GM18519 (cell line): ENCODE data around the gene NPAS3.

Experiments
- ATAC-seq: cut with Tn5 transposase; IDR thresholded peaks from one replicate; pipeline ENCODE4 v1.9.1; 2021; ENCODE audit warnings: mild to moderate bottlenecking, moderate library complexity; ENCODE audit not compliant: unreplicated experiment, low FRiP score

The NPAS3 gene

DNA sequence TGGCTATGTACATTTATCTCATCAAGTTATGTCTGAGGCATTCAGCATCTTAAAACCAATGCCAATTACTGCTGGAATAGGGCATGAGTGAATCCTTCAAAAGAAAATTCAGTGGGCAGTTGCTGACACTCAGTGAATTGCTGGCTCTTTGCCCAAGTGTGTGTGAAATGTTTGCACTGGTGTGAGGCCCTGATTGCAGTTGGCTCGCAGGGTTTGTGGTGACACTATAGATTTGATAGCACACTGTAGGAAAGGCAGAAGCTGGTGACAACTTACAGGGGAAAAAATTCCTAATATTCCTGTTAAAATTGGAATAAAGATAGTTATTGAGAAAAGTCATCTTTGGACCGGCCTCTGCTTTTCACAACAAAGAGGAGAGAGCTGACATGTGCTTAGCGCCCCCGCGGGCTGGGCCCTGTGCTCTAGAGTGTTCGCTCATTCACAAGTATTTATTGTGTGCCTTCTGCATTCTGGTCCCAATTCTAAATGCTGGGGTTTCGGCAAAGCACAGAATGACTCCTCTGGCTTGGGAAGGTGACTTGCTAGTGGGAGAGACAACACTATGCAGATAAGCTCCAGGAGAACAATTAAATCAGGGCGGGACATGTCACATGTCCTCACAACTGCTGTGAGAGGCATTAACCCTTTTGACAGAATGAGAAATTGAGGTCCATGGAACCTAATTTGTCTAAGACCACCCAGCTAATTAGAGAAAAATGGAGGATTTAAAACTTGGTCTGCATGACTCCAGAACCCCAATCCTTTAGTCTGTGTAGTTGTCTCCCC lies 418.7 kb downstream of the NPAS3 start:
- no peak for ATAC-seq

DNA sequence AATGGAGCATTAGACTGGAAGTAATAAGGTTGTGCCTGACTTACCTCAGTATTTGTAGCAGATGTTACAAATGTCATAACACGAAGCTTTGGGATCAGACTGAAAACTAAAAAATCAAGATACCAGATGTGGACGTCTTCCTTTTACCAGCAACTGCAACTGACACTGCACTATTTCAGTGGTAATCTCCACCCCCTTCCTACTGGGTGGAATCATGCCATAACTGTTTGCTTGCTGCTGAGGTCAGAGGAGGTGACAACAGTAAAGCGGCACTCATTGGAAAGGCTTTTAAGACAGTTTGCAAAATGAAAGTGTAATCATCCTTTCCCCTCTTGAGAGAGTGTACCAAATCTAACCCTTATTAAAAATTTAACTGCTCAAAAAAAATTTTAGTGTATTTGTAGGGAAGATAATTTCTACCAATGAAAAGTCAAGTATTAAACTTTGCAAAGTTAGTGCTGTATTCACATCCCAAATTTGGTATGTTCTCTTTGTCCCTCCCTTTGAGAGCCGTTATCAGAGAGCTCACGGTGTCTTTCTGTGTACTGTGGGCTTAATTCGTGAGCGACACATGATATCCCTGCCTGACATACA lies 420.7 kb downstream of the NPAS3 start:
- ATAC-seq = no peak

DNA sequence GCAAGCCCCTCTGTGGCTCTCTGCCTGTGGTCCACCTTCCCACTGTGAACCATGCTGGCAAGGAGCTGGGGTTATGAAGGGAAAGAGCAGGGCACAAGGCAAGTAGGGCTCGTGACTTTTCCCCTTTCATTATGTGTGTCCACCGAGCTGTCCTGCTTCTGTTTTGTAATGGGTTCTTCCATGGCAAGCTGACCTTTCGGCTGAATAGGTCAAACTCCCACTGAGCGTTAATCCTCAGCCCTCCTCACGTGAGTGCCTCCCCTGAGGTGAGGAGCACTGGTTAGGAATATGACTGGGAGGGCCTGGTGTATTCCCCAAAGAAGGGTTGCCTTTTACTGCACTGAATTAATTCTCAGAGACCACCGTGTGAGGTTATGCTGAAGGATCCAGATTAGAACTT lies 424.3 kb downstream of the NPAS3 start:
- no peak for ATAC-seq

DNA sequence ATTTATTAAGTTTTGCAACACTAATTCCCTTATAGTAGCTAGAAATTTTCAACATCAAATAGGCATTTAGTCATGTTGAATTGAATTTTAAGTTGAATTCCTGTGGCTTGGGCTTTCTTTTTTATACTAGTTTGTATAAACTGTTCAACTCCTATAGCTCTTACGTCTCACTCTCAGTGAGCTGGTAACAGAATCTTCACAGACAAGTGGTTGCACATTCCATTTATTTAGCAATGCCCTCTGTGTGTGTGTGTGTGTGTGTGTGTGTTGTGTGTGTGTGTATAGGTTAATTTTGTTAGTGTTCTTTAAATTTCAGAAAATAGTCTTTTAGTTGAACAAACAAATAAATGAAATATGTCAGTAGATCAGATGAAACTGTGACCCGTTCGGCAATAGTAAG lies 425.0 kb downstream of the NPAS3 start:
- ATAC-seq = no peak

DNA sequence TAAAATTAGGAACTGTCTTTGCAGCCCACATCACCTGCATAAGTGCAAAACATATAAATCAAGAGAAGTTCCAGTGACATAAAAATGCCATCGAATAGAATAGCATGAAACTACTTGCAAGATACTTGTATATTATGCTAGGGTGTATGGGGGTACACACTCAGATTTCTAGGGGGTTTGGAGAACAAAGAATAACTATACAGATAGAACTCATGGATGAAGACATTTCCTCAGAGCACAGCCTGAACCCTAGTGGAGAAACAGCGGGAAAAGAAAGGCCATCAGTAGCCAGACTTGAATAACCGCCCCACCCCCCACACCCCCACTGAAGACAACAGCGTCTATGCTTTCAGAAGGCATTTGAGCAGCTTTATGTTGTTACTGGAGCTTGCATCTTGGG lies 425.8 kb downstream of the NPAS3 start:
- ATAC-seq = no peak

DNA sequence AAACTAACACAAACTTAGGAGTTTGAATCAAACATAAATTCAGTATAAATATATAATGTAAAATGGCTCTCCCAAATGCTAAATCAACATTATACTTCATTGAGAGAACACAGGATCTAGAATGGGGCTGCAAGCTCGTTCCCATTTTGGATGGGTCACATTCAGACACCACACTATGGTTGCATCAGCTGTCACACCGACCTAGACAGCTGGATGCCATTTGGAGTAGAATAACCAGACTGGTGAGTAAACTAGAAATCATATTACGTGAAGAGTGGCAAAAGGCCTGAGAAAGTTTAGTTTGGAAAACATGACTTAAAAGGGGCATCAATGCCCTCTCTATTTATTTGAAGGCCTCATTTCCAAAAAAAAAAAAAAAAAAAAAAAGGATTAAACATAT lies 430.4 kb downstream of the NPAS3 start:
- ATAC-seq = no peak

DNA sequence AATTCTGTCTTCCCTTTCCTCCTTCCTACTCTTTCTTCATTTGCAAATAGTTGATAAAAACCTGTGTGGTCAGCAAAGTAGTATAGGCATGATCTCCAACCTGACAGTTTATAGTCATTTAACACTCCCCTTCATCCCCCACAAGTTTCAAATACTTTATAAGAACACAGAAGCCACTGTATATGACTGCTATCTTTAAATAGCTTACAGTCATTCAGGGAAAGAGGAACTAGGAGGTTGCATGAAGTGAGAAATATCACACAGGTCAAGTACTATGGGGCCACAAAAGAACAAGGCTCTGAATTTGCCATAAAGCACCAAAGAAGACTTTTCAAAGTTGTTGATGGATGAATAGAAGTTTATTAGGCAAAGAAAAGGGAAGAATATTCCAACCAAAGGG lies 431.3 kb downstream of the NPAS3 start:
- ATAC-seq = peak; percentile 95

DNA sequence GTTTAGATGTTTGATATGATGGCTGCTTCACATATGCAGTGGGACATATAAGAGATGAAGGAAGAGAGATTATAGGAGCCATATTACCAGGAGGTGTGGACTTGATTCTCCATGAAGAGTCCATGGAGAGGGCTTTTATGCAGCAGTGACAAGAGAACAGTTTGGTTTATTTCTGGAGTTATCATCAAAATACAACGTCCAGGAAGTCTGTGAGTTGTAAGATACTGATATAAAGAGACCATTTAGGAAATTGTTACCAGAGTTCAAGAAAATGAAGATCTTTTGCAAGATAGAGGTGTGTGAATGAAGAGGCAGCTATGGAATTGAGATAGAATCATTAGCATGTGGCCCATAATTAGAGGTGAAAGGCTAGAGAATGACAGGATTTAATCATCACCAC lies 431.7 kb downstream of the NPAS3 start:
- no peak for ATAC-seq

DNA sequence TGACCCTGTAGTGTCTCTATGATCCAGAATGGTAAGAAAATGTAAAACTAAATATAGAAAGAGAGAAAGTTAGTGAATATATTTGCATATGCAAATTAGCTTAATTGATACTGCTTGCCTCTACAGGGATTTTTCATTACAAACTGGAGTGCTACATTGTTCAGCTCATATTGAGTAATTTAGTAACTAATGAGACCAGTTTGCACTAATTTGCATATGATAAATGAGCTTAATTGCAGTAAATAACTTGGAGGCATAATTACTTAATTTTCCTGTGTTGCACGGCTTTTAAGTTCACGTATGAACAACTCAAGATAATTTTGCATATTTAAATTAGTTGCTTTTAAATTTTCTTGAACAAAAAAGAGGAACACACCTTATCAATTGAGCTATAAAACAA lies 436.5 kb downstream of the NPAS3 start:
- ATAC-seq = no peak

DNA sequence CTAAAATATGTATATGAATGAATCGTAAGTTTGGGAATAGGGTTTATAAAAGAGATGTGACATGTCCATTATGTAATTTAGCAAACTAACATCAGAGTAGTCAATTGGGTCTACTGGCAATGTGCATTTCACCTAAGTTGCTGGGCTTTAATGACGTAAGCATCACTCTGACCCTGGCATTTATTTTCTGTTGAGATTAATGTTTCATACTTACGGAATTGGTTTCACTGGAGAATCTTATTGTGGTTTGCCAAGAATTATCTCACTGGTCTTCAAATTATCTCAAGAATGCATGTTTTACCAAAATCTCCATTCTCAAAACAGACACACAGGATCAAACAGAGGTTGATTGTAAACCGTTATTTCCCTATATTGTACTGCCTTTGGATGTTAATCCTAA lies 437.1 kb downstream of the NPAS3 start:
- no peak for ATAC-seq

DNA sequence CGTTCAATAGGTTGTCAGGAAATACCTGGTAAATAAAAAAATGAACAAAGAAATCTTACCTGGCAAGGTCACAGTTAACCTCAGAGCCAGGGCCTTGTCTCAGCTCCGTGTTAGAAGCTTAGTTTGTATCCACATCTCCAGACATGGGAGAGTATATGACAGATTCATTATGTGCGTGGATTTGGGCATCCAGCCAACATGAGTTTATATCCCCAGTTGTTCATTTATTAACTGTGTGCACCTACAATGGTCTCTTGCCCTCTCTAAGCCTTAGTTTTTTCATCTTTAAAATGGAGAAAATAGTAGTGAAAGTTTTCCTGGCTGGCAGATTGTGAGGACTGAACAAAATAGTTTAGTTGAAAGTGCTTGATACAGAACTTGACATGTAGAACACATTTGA lies 437.8 kb downstream of the NPAS3 start:
- ATAC-seq = no peak

DNA sequence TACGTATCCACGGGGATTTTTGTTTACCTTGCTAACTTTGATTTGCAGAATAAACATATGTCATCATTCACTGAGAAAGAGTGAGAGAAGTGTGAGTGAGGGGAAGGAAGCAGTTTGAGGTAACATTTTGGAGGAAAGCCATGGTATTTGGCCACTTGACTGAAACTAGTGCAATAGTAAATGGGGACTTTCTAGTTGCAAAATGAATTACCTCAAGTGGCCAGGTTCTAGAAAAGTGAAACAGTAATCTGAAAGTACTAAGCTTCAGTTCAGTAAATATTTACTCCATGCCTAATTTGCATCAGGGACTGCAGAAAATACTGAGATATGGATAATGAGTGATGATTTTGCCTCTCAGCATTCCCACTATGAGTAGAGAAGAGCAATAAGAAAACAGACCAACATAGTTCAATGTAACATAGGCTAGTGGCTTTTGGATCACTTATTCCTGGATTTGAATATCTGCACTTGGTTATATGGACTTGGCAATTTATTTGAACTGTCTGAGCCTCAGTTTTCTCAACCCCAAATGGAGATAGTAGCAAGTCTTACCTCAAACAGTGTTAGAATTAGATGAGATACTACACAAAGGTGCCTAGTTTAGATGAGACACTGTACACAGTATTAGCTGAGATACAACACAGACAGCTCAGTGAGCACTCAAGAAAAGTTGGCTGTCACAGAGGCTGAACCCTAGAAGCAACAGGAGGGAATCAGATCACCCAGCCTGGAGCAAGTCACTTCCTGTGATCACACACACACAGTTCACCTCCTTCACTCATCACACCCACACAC lies 439.1 kb downstream of the NPAS3 start:
- peak; percentile 88 for ATAC-seq

DNA sequence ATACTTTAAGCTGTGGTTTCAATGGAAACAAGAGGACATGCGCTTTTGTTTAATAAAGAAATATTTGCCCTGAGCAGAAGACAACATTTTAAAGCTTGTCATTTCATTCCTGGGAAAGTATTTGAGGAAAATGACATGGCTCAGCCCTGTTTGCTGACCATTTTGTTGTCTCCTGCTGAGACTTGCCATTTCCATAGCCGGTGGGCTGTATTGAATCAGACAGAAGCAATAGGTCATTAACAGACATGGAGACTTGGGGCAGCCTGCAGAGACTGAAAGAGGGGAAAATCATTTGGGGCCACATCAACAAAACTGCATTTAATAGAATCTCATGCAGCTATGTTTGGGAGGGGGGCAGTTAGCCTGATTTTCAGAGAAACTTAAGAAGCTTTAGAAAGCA lies 443.0 kb downstream of the NPAS3 start:
- no peak for ATAC-seq

DNA sequence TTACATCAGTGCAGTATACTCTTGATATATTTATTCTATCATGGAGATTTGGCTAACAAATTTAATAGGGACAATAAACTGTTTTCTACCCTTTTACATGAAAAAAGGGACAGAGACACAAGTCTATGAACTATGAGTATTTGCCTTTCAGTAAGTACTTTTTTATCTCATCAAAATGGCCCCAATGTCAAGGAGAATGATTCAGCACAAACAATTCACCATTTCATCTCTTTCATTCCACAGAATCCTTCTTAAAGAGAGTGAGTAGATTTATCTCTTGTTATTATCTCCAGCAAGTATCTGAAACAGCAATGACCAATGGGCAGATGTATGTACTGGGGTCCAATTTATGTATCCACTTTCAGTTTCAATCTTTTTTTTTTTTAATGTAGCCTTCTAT lies 447.5 kb downstream of the NPAS3 start:
- no peak for ATAC-seq

DNA sequence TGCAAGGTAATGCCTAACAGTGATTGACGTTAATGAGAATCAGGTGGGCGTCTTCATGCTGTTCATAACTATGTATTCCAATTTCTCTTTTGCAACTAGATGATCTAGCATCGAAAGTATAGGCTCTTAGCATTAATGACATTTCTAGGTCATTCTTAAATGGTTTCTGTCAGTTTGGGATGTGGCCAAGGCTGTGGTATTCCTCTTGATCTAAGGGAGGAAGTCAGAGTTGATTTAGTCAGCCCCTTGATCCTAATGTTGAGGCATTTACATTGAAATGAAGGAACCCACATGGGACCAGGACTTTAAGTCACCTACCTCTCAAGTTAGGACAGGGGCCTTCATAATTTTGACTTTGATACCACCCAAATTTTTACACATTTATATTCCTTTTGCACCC lies 448.1 kb downstream of the NPAS3 start:
- no peak for ATAC-seq

DNA sequence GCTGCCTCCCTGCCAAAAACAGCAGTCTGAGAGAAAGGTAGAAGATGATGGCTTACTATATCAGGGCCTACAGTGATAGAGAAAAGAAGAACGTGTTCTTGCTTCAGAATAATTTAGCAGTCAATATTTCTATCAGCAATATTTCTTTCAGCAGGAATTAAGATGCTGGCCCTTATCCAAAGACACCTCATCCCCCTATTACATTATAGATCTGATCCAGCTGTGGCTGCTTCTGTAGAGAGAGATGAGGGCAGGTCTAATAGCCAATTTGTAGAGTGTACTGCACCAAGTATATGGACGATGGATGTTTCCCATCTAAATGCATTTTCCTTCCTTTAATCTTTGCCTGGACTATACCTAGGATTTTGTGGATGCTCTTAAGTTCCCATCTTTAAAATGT lies 451.7 kb downstream of the NPAS3 start:
- ATAC-seq = no peak

DNA sequence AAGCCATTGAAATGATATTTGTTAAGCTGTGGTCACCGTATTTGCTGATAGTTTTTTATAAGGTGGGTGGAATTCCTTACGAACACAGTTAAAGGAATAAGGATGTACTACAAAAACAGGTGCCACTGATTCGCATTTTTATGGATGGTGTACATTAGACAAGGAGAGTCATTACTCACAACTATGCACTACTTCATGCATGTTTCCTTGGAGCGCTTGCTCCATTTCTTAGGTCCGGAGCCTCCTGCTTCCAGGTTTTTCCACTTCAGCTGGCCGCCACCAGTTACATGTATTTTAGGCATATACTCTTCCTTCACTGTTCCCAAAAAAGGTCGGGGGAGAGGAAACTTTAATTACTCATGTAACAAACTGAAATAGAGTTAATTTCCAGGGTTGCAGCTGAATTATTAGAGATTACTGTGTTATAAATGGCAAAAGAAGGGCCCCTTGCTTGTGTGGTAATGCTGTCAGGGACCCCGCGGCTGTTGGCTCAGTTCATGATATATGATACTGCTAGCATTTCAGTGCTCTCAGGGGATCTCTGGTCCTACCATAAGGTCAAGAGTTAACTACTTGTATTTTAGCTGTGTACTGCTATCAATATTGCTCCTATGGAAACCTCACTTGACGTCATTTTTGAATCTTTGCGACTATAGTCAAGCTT lies 454.7 kb downstream of the NPAS3 start:
- no peak for ATAC-seq

DNA sequence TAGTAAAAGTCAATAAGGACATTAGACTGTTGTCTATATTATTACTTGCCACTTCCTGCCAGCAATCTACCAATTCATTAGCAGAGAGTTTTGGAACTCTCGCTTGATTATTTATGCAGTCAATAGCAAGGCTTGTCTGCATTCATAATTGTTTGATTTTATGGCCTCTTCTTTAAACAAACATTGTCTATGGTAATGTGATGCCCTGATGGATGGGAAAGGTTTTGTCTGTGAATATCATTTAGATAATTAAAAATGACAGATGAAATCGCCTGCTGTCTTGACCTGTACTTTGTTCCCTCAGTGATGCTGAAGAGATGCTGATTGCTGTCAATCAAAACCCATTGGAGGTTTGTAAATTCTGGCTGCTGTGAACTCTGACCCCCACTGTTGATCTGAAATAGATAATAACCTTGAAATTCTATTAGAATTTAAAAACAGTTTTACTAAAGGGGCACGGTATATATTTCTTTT lies 455.3 kb downstream of the NPAS3 start:
- no peak for ATAC-seq

DNA sequence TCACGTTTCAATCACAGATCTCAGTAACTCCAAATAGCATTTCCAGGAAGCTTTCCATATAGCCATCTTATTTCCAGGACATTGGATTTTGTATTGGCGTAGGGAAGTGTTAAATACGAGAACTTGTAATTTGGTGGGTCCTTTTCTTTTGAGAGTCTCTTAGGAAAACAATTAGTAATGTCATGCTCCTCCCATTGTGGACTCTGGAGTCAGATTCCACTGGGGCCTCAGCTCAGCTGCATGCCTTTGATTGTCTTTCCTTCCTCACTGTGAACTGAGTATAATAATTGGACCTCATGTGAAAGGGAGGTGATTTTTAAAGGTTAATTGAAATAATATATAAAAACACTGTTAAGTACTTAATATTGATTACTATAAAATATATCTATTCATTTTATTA lies 462.6 kb downstream of the NPAS3 start:
- ATAC-seq = no peak

DNA sequence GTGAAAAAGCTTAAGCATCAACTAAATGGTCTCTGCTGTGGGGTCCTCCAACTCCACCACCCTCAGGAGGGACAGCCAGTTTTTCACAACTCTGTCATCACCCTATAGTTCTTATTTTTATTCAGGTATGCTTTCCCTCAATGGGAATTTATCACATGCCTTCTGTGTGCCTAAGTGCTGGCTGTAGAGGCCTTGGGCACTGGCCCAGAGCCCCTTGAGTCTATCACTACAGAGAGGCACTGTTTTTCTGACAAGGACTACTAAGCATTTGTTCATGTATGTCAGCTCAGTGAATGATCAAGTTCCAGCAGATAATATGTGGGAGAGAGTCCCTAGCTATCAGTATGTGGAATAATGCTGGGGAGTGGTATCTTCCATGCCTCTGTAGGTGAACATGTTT lies 463.9 kb downstream of the NPAS3 start:
- no peak for ATAC-seq

DNA sequence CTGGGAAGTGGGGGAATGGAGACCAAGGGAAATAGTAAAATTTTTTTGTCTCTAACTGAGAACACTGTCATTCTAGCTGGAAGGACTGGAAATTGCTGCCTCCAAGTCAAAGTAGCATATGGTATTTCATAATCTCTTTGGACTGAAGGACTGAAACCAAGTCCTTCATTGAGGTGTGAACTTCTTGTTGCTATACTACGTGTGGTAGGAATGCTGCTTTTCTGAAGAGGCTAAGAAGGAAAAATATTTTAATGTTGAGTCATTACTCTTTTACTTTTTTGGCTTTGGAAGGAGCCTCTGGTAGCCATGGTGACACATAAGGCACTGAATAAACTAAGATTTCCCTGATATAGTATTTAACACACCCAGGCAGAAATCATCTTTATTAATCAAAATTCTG lies 465.4 kb downstream of the NPAS3 start:
- ATAC-seq = no peak
